Measurements from ENCODE around the gene CERK. TPM values are rescaled to one million over a fixed set of nuclear protein-coding genes. Genes with fewer than 3 reads are reported as not detected.

Gene CERK
- total RNA-seq, 1 donor from 2014 or later, result 71.6 TPM

DNA sequence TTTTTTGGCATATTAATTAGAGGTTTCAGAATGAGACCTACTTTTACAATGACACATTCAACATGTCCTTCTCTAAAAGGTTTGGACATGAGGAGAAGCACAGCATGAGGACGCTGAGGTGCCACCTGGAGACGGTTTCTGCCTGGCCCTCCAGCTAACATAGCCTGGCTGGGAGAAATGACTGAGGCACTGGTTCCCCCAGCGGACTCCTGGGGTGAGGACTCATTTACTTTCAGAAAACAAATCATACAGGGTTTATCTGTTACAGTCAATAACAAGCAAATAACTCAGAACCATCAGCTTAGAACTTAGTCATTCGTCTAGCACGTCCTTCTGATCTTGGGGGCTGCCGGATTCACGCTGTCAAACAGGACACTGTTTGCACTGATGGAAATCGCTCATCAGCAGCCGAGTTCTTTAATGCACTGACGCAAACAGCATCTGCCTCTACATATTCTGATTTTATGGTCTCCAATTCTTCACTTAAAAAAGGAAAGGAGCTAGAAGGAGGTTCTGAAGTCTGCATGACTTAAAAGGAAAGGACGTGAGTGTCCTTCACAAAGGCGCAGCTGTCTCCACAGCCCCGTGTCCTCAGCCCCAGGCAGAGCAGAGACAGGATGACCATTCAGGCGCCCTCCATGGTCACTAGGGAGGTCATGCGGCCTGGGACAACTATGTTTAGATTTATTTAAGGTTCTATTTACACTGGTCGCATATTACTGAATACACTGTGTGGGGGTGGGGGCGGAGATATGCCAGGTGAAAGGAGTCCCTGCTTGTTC lies 44.2 kb downstream of the CERK start:
- ATAC-seq (no peak), DNase-seq (ENCODE audit: missing footprints) (no peak)
- intact Hi-C loops (cut with DNase I), result no loop called here

- intact Hi-C loops (cut with DNase I), result no loop called here
- ATAC-seq (no peak), DNase-seq (ENCODE audit: missing footprints) (peak; percentile 9)
These were observed 46.5 kb downstream of the CERK start for GRCh38 chr22:46691571-46691970.

DNA sequence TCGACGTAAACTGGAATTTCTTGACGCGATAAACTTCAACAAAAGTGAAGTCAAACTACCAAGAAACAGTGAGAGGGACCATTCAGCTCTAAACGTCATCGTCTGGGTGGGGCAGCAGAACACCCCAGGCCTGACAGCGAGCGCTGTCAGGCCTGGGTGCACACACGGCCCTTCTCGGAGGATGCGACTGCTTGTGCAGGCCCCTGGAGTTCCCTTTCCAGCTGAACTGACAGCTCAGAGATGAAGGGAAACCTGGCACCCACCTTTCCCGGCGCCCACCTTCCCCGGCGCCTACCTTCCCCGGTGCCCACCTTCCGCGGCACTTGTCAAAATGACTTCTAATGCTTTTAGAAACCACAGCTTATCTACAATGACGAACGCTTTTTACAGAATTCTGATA lies 47.9 kb downstream of the CERK start:
- intact Hi-C loops (cut with DNase I), result no loop called here
- peak; percentile 2 for DNase-seq (ENCODE audit: missing footprints)
- no peak for ATAC-seq

GRCh38 chr22:46688949-46689348 lies 49.1 kb downstream of the CERK start:
- ATAC-seq (peak; percentile 29), DNase-seq (ENCODE audit: missing footprints) (peak; percentile 83)
- intact Hi-C loops (cut with DNase I), result loop anchor here (2.0 to 5.0 kb wide), 4 partner anchors 37 to 127 kb away; no protein-coding TSS in a partner anchor

DNA sequence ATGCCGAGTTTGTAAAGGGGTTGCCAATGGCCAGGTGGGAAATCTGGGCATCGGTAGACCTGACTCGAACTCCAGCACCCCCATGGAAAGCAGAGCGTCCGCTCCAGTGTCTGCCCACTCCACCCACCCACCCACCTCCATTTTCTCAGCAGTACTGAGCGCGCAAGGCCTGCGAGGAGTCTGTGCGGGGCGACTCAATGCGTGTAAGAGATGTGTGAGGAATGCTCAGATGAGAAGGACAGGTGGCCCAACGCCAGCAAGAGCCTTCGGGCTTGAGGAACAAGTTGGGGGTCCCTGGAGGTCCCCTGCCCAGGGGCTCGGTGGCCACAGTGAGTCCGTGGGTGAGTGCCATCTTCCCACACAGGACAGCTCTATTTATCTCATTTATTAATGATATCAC lies 50.6 kb downstream of the CERK start:
- peak; percentile 49 for DNase-seq (ENCODE audit: missing footprints)
- ATAC-seq, result no peak
- intact Hi-C loops (cut with DNase I), result loop anchor here (2.0 to 5.0 kb wide), 4 partner anchors 35 to 125 kb away; no protein-coding TSS in a partner anchor

- DNase-seq (ENCODE audit: missing footprints) (no peak), ATAC-seq (peak; percentile 9)
- intact Hi-C loops (cut with DNase I), result loop anchor here (2.0 to 5.0 kb wide), 4 partner anchors 35 to 125 kb away; no protein-coding TSS in a partner anchor
These were observed 51.0 kb downstream of the CERK start for GRCh38 chr22:46687048-46687444.

- ATAC-seq (peak; percentile 62), DNase-seq (ENCODE audit: missing footprints) (no peak)
- intact Hi-C loops (cut with DNase I), result loop anchor here (2.0 to 5.0 kb wide), 4 partner anchors 34 to 124 kb away; no protein-coding TSS in a partner anchor
These were observed 51.6 kb downstream of the CERK start for GRCh38 chr22:46686221-46687047.

- peak; percentile 65 for ATAC-seq
- intact Hi-C loops (cut with DNase I), result loop anchor here (2.0 to 5.0 kb wide), 4 partner anchors 32 to 122 kb away; no protein-coding TSS in a partner anchor
- DNase-seq (ENCODE audit: missing footprints), result no peak
These were observed 53.3 kb downstream of the CERK start for GRCh38 chr22:46684706-46685105.

DNA sequence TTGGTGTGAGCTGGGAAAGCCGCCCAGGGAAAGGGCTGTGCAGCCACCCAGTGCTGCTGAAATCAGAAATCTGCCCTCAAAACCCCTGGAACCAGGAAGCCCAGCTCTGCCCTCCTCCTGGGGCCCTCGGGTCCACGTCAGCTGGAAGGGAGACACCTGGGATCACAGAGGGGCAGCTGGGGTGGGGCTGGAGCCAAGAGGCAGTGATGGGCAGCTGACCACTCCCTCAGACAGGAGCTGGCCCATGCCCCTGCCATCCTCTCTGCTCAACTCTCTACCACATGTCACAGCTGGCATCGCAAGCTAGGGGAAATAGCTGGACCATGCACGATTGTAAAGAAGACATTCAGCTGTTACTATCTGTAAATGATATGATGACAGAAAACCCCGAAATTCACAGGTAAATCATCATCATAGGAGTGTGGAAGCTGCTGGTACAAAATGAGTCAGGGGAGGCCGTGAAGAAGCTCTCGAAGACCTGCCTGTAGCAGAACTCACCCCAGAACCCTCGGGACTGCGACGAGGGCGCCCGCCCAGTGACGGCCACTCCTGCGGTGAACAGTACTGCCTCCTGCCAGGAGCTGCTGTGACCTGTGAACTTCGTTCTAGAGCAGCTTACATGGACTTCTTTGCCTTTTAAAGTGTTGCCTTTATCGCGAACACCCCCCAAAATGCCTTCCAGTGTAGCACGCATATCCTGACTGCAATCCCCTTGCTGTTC lies 55.9 kb downstream of the CERK start:
- intact Hi-C loops (cut with DNase I), result no loop called here
- DNase-seq (ENCODE audit: missing footprints), result no peak
- ATAC-seq, result no peak

GRCh38 chr22:46681010-46681409 lies 57.0 kb downstream of the CERK start:
- intact Hi-C loops (cut with DNase I), result no loop called here
- ATAC-seq (no peak), DNase-seq (ENCODE audit: missing footprints) (no peak)

DNA sequence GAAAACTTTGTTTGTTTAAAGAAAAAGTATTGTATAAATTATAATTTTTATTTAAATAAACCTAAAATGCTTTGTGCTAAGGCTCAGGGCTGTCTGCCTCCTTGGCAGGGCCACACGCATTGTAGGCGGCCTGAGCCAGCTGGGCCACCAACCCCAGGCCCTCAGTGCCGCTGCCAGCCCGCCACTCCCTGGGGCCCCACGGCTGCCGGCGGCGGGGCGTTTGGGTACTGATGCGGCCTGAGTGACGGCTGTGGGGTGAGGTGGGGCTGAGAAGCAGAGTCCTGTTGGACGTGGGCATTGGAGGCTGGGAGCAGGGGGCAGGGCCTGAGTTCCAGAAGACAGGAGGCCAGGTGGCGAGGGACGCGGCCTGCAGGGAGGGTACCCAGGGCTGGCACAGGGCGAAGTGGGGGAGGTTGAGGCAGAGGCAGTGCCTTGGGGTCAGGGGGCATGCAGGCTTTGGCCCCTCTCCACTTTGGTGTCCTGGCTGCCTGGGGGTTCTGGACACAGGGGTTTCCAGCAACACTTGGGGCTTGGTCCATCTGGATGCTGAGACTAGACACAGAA lies 58.3 kb downstream of the CERK start:
- DNase-seq (ENCODE audit: missing footprints) (no peak), ATAC-seq (no peak)
- intact Hi-C loops (cut with DNase I), result no loop called here

GRCh38 chr22:46678785-46679700 lies 59.0 kb downstream of the CERK start:
- intact Hi-C loops (cut with DNase I), result no loop called here
- DNase-seq (ENCODE audit: missing footprints), result no peak
- ATAC-seq, result no peak

DNA sequence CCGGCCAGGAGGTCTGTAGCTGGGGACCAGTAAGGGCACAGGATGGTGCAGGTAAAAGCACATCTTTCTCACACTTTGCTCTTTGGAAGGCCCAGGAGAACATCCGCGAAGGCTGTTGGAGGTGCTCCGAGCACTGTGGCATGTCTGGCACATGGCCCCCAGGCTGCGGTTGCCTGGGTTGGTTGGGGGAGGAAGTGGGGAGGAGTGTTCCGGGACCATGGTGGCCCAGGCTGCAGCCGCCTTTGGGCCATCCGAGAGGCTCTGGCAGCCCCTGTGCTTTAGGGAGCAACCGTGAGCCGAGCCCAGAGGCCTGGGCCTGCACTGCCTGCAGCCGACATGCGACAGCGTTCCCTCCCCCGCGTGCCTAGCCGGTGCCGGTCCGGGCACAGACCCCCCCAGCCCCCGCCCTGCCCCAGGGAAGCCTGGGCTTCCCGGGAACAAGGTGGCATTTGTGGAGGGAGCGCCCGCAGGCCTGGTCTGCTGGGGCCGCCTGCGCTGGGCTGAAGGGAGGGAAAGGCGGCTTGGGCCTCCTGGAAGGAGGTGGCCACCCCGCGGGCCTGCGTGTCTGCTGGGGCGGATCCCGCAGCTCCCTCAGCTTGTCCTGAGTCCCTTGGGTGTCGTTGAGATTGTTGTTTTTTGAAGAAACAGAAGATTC lies 59.9 kb downstream of the CERK start:
- DNase-seq (ENCODE audit: missing footprints) (no peak), ATAC-seq (no peak)
- intact Hi-C loops (cut with DNase I), result no loop called here

DNA sequence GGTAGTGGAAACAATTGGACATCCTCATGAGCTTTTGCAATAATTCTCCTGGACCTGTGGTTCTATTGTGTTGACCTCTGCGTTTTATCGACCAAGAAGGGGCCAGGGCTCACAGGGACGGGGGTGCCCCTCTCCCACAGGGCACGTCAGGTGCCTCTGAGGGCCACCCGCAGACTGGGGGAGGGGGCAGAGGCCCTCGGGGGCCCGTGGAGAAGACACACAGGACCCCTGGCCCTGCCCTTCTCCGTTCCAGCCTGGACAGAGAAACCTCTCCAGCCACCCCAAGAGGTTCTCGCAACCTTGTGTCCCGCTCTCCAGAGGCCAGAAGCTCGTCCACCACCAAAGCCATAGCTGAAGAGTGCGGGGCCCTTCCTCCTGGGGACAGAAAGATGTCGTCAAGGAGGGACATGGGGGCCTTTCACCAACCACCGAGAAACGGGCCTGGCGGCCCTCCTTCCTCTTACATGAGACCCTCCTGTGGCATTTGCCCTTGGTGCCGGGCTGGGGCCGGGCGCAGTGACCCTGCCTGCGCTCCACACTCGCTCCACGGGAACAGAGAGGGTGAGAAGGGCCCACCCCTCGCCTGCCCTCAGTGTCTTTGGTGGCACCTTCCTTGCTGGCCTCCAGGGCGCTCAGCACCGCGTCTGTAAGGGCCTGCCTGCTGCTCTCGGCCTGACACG lies 60.6 kb downstream of the CERK start:
- ATAC-seq (no peak), DNase-seq (ENCODE audit: missing footprints) (no peak)
- intact Hi-C loops (cut with DNase I), result no loop called here

- ATAC-seq (no peak), DNase-seq (ENCODE audit: missing footprints) (no peak)
- intact Hi-C loops (cut with DNase I), result no loop called here
These were observed 61.2 kb downstream of the CERK start for GRCh38 chr22:46676881-46677280.

DNA sequence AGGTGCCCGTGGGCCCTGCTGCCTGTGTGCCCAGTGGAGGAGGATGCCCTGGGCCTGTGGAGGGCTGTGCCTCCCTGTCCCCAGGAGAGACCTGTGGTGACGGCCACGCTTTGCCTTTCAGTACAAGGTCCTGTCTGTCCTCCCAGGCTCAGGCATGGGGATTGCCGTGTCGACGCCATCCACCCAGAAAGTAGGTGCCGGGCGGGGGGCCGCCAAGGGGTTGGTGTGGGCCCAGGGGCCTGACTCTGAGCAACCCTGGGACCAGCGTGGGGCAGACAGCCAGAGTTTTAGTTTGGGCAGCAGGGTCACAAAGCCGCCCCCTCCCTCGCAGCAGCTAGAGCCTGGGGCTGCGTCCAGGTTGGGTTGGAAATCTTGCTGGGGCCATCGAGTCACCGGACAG lies 61.6 kb downstream of the CERK start:
- no peak for ATAC-seq
- no peak for DNase-seq (ENCODE audit: missing footprints)

DNA sequence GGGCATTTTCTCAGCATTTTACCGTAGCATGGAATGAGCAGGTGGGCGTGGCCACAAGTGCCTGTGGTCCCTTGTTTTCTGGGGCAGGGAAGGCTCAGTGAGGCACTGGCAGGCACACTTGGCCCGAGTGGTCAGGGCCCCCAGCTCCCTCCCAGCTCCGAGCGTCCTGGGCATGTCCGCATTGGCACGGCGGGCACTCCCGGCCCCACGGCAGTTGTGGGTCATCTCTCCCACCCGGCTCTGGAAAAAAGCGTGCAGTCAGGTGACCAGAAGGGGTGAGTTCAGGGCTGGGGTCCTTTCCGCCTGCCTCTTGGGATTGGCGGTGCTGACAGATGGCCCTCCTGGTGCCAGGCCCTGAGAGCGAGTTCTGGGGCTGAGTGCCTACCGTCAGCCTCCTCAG lies 62.1 kb downstream of the CERK start:
- intact Hi-C loops (cut with DNase I), result no loop called here
- no peak for ATAC-seq

More for the DNA sequence above, 61.6 kb downstream of the CERK start:
- intact Hi-C loops (cut with DNase I), result no loop called here

More for the DNA sequence above, 62.1 kb downstream of the CERK start:
- no peak for DNase-seq (ENCODE audit: missing footprints)

Measured in Right ventricle myocardium inferior (tissue), 1 donor.